Neural cell (in vitro differentiated cells): ENCODE results near the gene ZNF831. TPM values are rescaled to one million over a fixed set of nuclear protein-coding genes. Genes with fewer than 3 reads are reported as not detected.

Experiments
- H2AFZ ChIP-seq: fragments of 200-600, 300-800 bp; sonication (generic), shearing (Covaris generic); 2 replicates; pipeline ENCODE4 v1.6.0; 2014; ENCODE audit warnings: low read depth, mild to moderate bottlenecking, antibody characterized with exemption, low read length, moderate library complexity
- H3F3A ChIP-seq: fragments of 200-600 bp; shearing (Covaris generic); 2 replicates; pipeline ENCODE4 v1.6.1; 2016; ENCODE audit warnings: mild to moderate bottlenecking, moderate library complexity, mixed read lengths, antibody characterized with exemption, low read length; ENCODE audit not compliant: insufficient read depth, poor library complexity, severe bottlenecking
- H3K27ac ChIP-seq: fragments of 200-600, 300-800 bp; sonication (generic), shearing (Covaris generic); 2 replicates; pipeline ENCODE4 v1.5.1; 2014; ENCODE audit warnings: mild to moderate bottlenecking, low read length, moderate library complexity
- H3K27me3 ChIP-seq: fragments of 300-800, 200-600 bp; sonication (generic), shearing (Covaris generic); 2 replicates; pipeline ENCODE4 v1.6.0; 2014; ENCODE audit warnings: mild to moderate bottlenecking, low read depth, low read length, moderate library complexity; ENCODE audit not compliant: insufficient read depth
- H3K36me3 ChIP-seq: fragments of 300-800, 200-600 bp; sonication (generic), shearing (Covaris generic); 2 replicates; pipeline ENCODE4 v1.5.1; 2014; ENCODE audit warnings: mild to moderate bottlenecking, antibody characterized with exemption, low read length, moderate library complexity; ENCODE audit not compliant: insufficient read depth
- H3K4me2 ChIP-seq: fragments of 300-800, 200-600 bp; sonication (generic), shearing (Covaris generic); 2 replicates; pipeline ENCODE4 v1.6.0; 2014; ENCODE audit warnings: mild to moderate bottlenecking, low read length
- H3K4me3 ChIP-seq: fragments of 300-800, 200-600 bp; sonication (generic), shearing (Covaris generic); 2 replicates; pipeline ENCODE4 v1.5.1; 2014; ENCODE audit warnings: mild to moderate bottlenecking, low read length, moderate library complexity
- H3K79me2 ChIP-seq: fragments of 200-600 bp; shearing (Covaris generic); replicated peaks from 2 replicates; pipeline ENCODE4 v1.6.0; 2014; ENCODE audit warnings: mild to moderate bottlenecking, low read length, moderate library complexity; ENCODE audit not compliant: insufficient read depth
- H3K9ac ChIP-seq: fragments of 300-800, 200-600 bp; sonication (generic), shearing (Covaris generic); 2 replicates; pipeline ENCODE4 v1.6.1; 2016; ENCODE audit warnings: mild to moderate bottlenecking, low read length, mixed read lengths
- H3K9me2 ChIP-seq: fragments of 200-600 bp; shearing (Covaris generic); 2 replicates; pipeline ENCODE4 v1.6.1; 2016; ENCODE audit warnings: mild to moderate bottlenecking, low read length, mixed read lengths; ENCODE audit not compliant: insufficient read depth
- H3K9me3 ChIP-seq: fragments of 200-600, 300-800 bp; sonication (generic), shearing (Covaris generic); 2 replicates; pipeline ENCODE4 v1.6.1; 2016; ENCODE audit warnings: mild to moderate bottlenecking, mixed run types, low read length, moderate library complexity, mixed read lengths
- H4K20me1 ChIP-seq: fragments of 200-600 bp; shearing (Covaris generic); 2 replicates; pipeline ENCODE4 v1.6.1; 2016; ENCODE audit warnings: mild to moderate bottlenecking, mixed run types; ENCODE audit not compliant: insufficient read depth
- EP300 ChIP-seq: fragments of 450-650 bp; conservative IDR thresholded peaks from 2 replicates; pipeline ENCODE4 v1.6.1; 2014; ENCODE audit warnings: antibody characterized with exemption, mild to moderate bottlenecking, moderate library complexity; ENCODE audit not compliant: poor library complexity, severe bottlenecking
- EZH2 ChIP-seq: fragments of 200-600, 300-800 bp; shearing (Covaris generic), sonication (generic); IDR thresholded peaks from 2 replicates; pipeline ENCODE4 v1.6.1; 2014; ENCODE audit warnings: antibody characterized with exemption, low read length, borderline replicate concordance, mild to moderate bottlenecking; ENCODE audit not compliant: insufficient read depth, poor library complexity, severe bottlenecking
- MXI1 ChIP-seq: fragments of 450-650 bp; conservative IDR thresholded peaks from 2 replicates; pipeline ENCODE4 v1.6.1; 2014; ENCODE audit warnings: antibody characterized with exemption, mild to moderate bottlenecking; ENCODE audit not compliant: poor library complexity, severe bottlenecking
- POLR2AphosphoS5 ChIP-seq: IDR thresholded peaks from 2 replicates; pipeline ENCODE4 v1.6.1; 2012
- RAD21 ChIP-seq: fragments of 450-650 bp; conservative IDR thresholded peaks from 2 replicates; pipeline ENCODE4 v1.6.1; 2014; ENCODE audit warnings: antibody characterized with exemption, mild to moderate bottlenecking, moderate library complexity
- SMC3 ChIP-seq: fragments of 450-650 bp; conservative IDR thresholded peaks from 2 replicates; pipeline ENCODE4 v1.6.1; 2014; ENCODE audit warnings: antibody characterized with exemption, mild to moderate bottlenecking, moderate library complexity; ENCODE audit not compliant: poor library complexity
- TAF1 ChIP-seq: IDR thresholded peaks from 2 replicates; pipeline ENCODE4 v1.6.1; 2012; ENCODE audit warnings: low read depth
- polyA plus RNA-seq: library from polyadenylated mRNA; depleted of rRNA; stranded (reverse); fragments of >200 nt; gene quantifications from 2 replicates; pipeline ENCODE4 v1.2.3, GENCODE V29; 2014
- TF ChIP-seq, protein P1 (sequence below): IDR thresholded peaks from 2 replicates; pipeline ENCODE4 v1.6.1; 2012; ENCODE audit warnings: borderline replicate concordance
- TF ChIP-seq, protein P2 (sequence below): fragments of 450-650 bp; IDR thresholded peaks from 2 replicates; pipeline ENCODE4 v1.5.1; 2014; ENCODE audit warnings: antibody characterized with exemption, mild to moderate bottlenecking, moderate library complexity; ENCODE audit not compliant: poor library complexity, severe bottlenecking

ZNF831 gene
- polyA plus RNA-seq, 1 donor from 2014 or later: not detected

DNA sequence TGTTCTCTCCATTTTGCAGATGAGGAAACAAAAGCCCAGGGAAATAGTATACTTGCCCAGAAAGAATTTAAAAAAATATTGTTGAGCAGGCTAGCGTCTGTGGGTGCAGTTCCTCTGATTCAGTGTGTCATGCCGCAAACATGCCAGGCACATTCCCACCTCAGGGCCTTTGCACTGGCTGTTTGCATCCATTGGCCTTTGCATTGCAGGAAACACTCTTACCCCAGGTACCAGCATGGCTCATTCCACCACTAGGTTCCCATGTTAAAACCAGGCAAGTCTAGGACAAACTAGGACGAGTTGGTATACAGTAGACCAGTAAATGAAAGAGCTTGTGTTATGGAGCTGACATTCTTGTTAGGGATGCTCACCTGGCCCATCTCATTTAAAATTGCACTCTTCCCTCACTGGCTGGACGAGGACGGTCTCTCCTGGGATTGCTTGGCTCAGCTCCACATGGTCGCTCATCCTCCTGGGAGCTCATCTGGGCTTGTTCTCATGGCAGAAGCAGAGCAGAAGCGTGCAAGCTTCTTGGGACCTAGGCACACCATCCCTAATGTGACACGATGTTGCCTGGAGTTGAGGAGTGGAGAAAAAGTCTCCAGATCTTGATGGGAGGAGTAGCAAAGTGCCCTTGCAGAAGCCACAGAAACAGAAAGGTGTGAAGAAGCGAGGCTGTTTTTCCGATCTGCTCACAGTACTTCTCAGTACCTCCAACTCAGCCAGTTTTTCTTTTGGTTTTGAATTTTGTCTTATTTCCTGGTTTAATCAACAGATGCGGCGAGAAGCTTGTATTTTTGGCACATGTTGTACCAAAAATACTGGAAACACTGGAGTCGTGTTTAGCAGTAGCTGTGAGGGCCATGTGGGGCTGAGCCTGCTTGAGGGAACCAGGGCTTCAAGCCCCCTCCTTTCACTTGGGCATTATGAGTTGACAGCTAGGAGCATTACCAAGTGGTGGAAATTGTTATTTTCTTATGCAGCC, 13.9 kb downstream of the ZNF831 start:
- Histone ChIP-seq H3K27ac (no peak overlapping the region), H3K4me2 (no peak overlapping the region)
- TF ChIP-seq EP300 (no peak), MXI1 (no peak), SMC3 (no peak), EZH2 (no peak), TAF1 (no peak), RAD21 (no peak), POLR2AphosphoS5 (no peak)
- TF ChIP-seq, protein P1, sequence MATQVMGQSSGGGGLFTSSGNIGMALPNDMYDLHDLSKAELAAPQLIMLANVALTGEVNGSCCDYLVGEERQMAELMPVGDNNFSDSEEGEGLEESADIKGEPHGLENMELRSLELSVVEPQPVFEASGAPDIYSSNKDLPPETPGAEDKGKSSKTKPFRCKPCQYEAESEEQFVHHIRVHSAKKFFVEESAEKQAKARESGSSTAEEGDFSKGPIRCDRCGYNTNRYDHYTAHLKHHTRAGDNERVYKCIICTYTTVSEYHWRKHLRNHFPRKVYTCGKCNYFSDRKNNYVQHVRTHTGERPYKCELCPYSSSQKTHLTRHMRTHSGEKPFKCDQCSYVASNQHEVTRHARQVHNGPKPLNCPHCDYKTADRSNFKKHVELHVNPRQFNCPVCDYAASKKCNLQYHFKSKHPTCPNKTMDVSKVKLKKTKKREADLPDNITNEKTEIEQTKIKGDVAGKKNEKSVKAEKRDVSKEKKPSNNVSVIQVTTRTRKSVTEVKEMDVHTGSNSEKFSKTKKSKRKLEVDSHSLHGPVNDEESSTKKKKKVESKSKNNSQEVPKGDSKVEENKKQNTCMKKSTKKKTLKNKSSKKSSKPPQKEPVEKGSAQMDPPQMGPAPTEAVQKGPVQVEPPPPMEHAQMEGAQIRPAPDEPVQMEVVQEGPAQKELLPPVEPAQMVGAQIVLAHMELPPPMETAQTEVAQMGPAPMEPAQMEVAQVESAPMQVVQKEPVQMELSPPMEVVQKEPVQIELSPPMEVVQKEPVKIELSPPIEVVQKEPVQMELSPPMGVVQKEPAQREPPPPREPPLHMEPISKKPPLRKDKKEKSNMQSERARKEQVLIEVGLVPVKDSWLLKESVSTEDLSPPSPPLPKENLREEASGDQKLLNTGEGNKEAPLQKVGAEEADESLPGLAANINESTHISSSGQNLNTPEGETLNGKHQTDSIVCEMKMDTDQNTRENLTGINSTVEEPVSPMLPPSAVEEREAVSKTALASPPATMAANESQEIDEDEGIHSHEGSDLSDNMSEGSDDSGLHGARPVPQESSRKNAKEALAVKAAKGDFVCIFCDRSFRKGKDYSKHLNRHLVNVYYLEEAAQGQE: no peak
- TF ChIP-seq, protein P2, sequence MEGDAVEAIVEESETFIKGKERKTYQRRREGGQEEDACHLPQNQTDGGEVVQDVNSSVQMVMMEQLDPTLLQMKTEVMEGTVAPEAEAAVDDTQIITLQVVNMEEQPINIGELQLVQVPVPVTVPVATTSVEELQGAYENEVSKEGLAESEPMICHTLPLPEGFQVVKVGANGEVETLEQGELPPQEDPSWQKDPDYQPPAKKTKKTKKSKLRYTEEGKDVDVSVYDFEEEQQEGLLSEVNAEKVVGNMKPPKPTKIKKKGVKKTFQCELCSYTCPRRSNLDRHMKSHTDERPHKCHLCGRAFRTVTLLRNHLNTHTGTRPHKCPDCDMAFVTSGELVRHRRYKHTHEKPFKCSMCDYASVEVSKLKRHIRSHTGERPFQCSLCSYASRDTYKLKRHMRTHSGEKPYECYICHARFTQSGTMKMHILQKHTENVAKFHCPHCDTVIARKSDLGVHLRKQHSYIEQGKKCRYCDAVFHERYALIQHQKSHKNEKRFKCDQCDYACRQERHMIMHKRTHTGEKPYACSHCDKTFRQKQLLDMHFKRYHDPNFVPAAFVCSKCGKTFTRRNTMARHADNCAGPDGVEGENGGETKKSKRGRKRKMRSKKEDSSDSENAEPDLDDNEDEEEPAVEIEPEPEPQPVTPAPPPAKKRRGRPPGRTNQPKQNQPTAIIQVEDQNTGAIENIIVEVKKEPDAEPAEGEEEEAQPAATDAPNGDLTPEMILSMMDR: no peak

DNA sequence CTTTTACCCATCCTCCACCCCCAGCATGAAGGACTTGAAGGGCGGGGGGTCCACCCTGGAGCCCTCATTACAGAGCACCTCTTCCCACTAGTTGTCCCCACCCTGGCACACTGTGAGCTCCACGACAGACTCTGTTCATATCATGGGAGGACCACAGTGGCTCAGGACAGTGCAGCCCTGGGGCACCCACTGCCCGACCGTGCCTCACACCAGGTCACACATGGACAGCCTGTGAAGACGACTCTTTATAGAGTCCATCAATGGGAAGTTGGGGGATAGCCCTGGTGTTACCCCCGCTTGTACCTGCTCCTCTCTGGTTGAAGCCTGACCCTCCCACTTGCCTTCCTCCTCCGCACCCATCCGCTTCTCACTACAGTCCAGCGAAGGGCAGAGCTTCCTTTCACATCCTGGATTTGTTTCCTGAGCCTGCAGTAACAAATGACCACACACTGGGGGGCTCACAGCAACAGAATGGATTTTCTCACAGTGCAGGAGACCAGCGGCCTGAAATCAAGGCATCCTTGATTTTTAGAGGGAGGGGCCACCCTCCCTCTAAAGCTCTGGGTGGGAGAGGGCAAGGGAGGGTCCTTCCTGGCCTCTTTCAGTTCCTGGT, 15.5 kb downstream of the ZNF831 start:
- H3F3A ChIP-seq: no peaks in the 10 kb centered on the region
- no peak overlapping the region for H2AFZ ChIP-seq
- no peaks in the 10 kb centered on the region for H4K20me1 ChIP-seq
- no peak overlapping the region for H3K4me2 ChIP-seq
- no peak overlapping the region for H3K4me3 ChIP-seq
- no peaks in the 10 kb centered on the region for H3K36me3 ChIP-seq
- H3K9me2 ChIP-seq: no peaks in the 10 kb centered on the region
- H3K27me3 ChIP-seq: no peaks in the 10 kb centered on the region
- no peaks in the 10 kb centered on the region for H3K79me2 ChIP-seq
- no peak overlapping the region for H3K27ac ChIP-seq
- H3K9ac ChIP-seq: no peak overlapping the region
- TF ChIP-seq SMC3 (no peak), POLR2AphosphoS5 (no peak), EP300 (no peak), EZH2 (no peak), TAF1 (no peak), MXI1 (no peak), RAD21 (no peak)
- TF ChIP-seq, protein P1: no peak
- TF ChIP-seq, protein P2: no peak
- H3K9me3 ChIP-seq: no peaks in the 10 kb centered on the region

More for the DNA sequence above, 13.9 kb downstream of the ZNF831 start:
- H3K9me3 ChIP-seq: no peaks in the 10 kb centered on the region
- H4K20me1 ChIP-seq: no peaks in the 10 kb centered on the region
- H3K36me3 ChIP-seq: no peaks in the 10 kb centered on the region
- no peak overlapping the region for H2AFZ ChIP-seq
- H3K9ac ChIP-seq: no peak overlapping the region
- no peaks in the 10 kb centered on the region for H3K79me2 ChIP-seq
- H3K27me3 ChIP-seq: no peaks in the 10 kb centered on the region
- no peaks in the 10 kb centered on the region for H3F3A ChIP-seq
- H3K4me3 ChIP-seq: no peak overlapping the region
- H3K9me2 ChIP-seq: no peaks in the 10 kb centered on the region
